B cell (primary cell): ENCODE data around the gene PIH1D1. TPM values are rescaled to one million over a fixed set of nuclear protein-coding genes. Genes with fewer than 3 reads are reported as not detected.

Experiments used
- ATAC-seq: fragments of 200-7000 bp; cut with Tn5 transposase; one replicate; pipeline ENCODE4 v1.10.0; 2021; ENCODE audit warnings: low read depth, mild to moderate bottlenecking, moderate number of reproducible peaks, moderate library complexity
- CTCF ChIA-PET: fragments of 350-600 bp; sonication (Branson Sonifier 250); formaldehyde crosslinking; loops from one replicate; lab custom pipeline; 2021; ENCODE audit warnings: antibody characterized with exemption, inconsistent platforms; lab: Charles Lee
- POLR2A ChIA-PET: fragments of 350-600 bp; sonication (Branson Sonifier 250); formaldehyde crosslinking; loops from one replicate; lab custom pipeline; 2021; ENCODE audit warnings: antibody characterized with exemption; lab: Charles Lee
- DNase-seq: peaks from one replicate; pipeline ENCODE4 v3.0.0; 2013
- H2AFZ ChIP-seq: 2 replicates; pipeline ENCODE4 v1.6.1; 2012; ENCODE audit warnings: mild to moderate bottlenecking, low read depth, low read length; ENCODE audit not compliant: insufficient read depth, poor library complexity, severe bottlenecking
- H3K27ac ChIP-seq, 2 donors: 1 replicate in 1 of 2; 2 replicates in 1 of 2; pipeline ENCODE4 v1.5.1; 2012 to 2013; ENCODE audit warnings: low read length in 2 of 2, mild to moderate bottlenecking in 2 of 2, moderate library complexity in 1 of 2
- H3K27me3 ChIP-seq, 4 experiments: fragments of 200-600 bp in 1 of 4; sonication (generic) in 1 of 4; replicated peaks in 1 of 4; 1 replicate in 2 of 4; 2 replicates in 2 of 4; pipeline versions ENCODE4 v1.6.1 to v1.7.0; 2013 to 2016; ENCODE audit warnings: low read length in 3 of 4, mild to moderate bottlenecking in 2 of 4, mixed read lengths in 1 of 4, moderate library complexity in 1 of 4; ENCODE audit not compliant: insufficient read depth in 4 of 4, control insufficient read depth in 3 of 4; ENCODE audit errors: control extremely low read depth in 1 of 4
- H3K36me3 ChIP-seq, 2 experiments: replicated peaks in 1 of 2; 1 replicate in 1 of 2; 2 replicates in 1 of 2; pipeline versions ENCODE4 v1.6.1 to v1.7.1; 2013; ENCODE audit warnings: low read length in 1 of 2; ENCODE audit not compliant: insufficient read depth in 2 of 2, control insufficient read depth in 1 of 2; ENCODE audit errors: control extremely low read depth in 1 of 2, extremely low read depth in 1 of 2
- H3K4me1 ChIP-seq, 2 donors: fragments of 200-600 bp in 1 of 2; sonication (generic) in 1 of 2; 1 replicate in 1 of 2; 2 replicates in 1 of 2; pipeline versions ENCODE4 v1.5.1 to v1.6.1; 2013 to 2017; ENCODE audit warnings: low read length in 2 of 2; ENCODE audit not compliant: control insufficient read depth in 2 of 2, insufficient read depth in 2 of 2
- H3K4me2 ChIP-seq: replicated peaks from 2 replicates; pipeline ENCODE3; 2012; ENCODE audit warnings: mild to moderate bottlenecking, low read depth, low read length; ENCODE audit not compliant: poor library complexity, severe bottlenecking
- H3K4me3 ChIP-seq, 5 experiments: fragments of 200-600 bp in 1 of 5; sonication (generic) in 1 of 5; 1 replicate in 3 of 5; 2 replicates in 2 of 5; pipeline versions ENCODE4 v1.5.1 to v1.7.0; 2011 to 2016; ENCODE audit warnings: low read length in 4 of 5, mild to moderate bottlenecking in 4 of 5, low read depth in 2 of 5, control low read depth in 1 of 5, moderate library complexity in 1 of 5; ENCODE audit not compliant: insufficient read depth in 1 of 5; ENCODE audit errors: control extremely low read depth in 1 of 5, extremely low read depth in 1 of 5
- H3K79me2 ChIP-seq: fragments of 200-600 bp; sonication (generic); one replicate; pipeline ENCODE4 v1.6.0; 2016; ENCODE audit warnings: low read length; ENCODE audit not compliant: control insufficient read depth, insufficient read depth
- H3K9ac ChIP-seq: fragments of 200-600 bp; sonication (generic); 2 replicates; pipeline ENCODE4 v1.6.1; 2017; ENCODE audit warnings: mild to moderate bottlenecking, low read length, moderate library complexity
- H3K9me3 ChIP-seq, 3 donors: one replicate each; pipeline versions ENCODE4 v1.6.1 to v1.7.1; 2013; ENCODE audit warnings: low read length in 2 of 3; ENCODE audit not compliant: control insufficient read depth in 2 of 3, insufficient read depth in 1 of 3; ENCODE audit errors: control extremely low read depth in 1 of 3
- H4K20me1 ChIP-seq: 2 replicates; pipeline ENCODE4 v1.6.0; 2012; ENCODE audit warnings: mild to moderate bottlenecking, low read length; ENCODE audit not compliant: insufficient read depth, control insufficient read depth, poor library complexity, severe bottlenecking
- H3K27ac Mint-ChIP-seq: one replicate; pipeline ENCODE4 v1.8.0; 2021; ENCODE audit warnings: mixed read lengths
- H3K27me3 Mint-ChIP-seq: one replicate; pipeline ENCODE4 v1.8.0; 2021; ENCODE audit warnings: mixed read lengths
- H3K4me1 Mint-ChIP-seq: one replicate; pipeline ENCODE4 v1.8.0; 2021; ENCODE audit warnings: mixed read lengths
- H3K4me3 Mint-ChIP-seq: one replicate; pipeline ENCODE4 v1.8.0; 2021; ENCODE audit warnings: mixed read lengths
- H3K9me3 Mint-ChIP-seq: one replicate; pipeline ENCODE4 v1.8.0; 2022; ENCODE audit warnings: mixed read lengths; ENCODE audit not compliant: insufficient read depth
- CTCF ChIP-seq: fragments of 200-600 bp; IDR thresholded peaks from one replicate; pipeline ENCODE4 v1.8.0; 2022; ENCODE audit warnings: antibody characterized with exemption, mild to moderate bottlenecking
- EZH2 ChIP-seq: IDR thresholded peaks from 2 replicates; pipeline ENCODE4 v1.6.1; 2012; ENCODE audit warnings: borderline replicate concordance, low read depth, mild to moderate bottlenecking, moderate library complexity, low read length; ENCODE audit not compliant: insufficient read depth, poor library complexity, severe bottlenecking
- WGBS: methylation state at CpG from one replicate; pipeline ENCODE4 v1.1.5; 2013; ENCODE audit warnings: missing lambda C conversion rate; ENCODE audit not compliant: insufficient coverage; 5-methylcytosine and 5-hydroxymethylcytosine counted together
- intact Hi-C: fragments of 100-400 bp; cut with micrococcal nuclease; formaldehyde crosslinking; loops from one replicate; pipeline ENCODE4 v1.10.0; 2022
- polyA plus RNA-seq: library from polyadenylated mRNA; depleted of rRNA; stranded (reverse); fragments of >200 nt; gene quantifications from 2 replicates; pipeline ENCODE4 v1.2.3, GENCODE V29; 2012
- total RNA-seq, 2 donors: library from RNA; stranded (reverse); fragments of 120-200 nt in 1 of 2; gene quantifications; 1 replicate in 1 of 2; 2 replicates in 1 of 2; pipeline versions ENCODE4 v1.2.3 to v1.2.4, GENCODE V29; 2013 to 2022

Gene PIH1D1
- total and polyA plus RNA-seq, 2 donors (not counting 1 experiment from before 2014, with no cell fraction given), result 158 to 184 TPM

DNA sequence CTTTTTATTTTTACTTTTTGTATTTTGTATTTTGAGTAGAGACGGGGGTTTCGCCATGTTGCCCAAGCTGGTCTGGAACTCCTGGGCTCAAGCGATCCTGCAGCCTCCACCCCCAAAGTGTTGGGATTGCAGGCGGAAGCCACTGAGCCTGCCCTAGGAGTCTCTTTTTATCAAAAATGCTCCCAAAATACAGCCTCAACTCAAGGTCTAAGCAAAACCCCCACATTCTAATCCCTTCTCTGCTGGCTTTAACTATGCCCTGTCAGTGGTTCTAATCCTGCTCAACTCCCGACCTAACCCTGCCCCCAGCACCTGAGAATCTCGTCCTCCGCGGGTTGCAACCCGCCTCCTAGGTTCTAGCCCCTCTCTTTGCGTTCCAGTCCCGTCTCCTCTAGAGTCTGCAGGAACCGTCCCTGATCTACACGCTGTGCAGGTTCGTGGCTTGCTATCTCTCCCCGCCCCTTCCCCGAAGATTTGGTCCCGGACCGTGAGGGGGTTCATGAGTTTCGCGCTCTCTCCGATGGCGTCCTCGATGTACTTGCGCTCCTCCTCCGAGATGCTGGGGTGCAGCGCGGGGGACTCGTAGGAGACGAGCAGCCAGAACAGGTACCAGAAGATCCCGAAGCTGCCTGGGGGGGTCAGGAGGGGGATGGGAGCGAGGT, 18.2 kb downstream of the PIH1D1 start:
- peak; percentile 38 for DNase-seq
- CTCF ChIA-PET, result interaction anchor here (1.0 to 1.4 kb wide), 2 partner anchors 37 to 42 kb away, joined by 3 to 4 read pairs; no protein-coding TSS in a partner anchor
- TF ChIP-seq EZH2 (no peak), CTCF (no peak)

More for the DNA sequence above, 18.2 kb downstream of the PIH1D1 start:
- Histone ChIP-seq H3K27me3 (peaks cover 0 to 98% (median 64%) of the 10 kb centered on the region in 4 experiments), H3K9ac (peak overlapping the region; percentile 17), H3K4me2 (peak overlapping the region; percentile 61), H3K4me3 (no peak overlapping the region), H3K79me2 (no peaks in the 10 kb centered on the region), H2AFZ (peak overlapping the region; percentile 32), H3K4me1 (peaks cover 41 to 44% of the 10 kb centered on the region in 2 donors), H3K27ac (no peak overlapping the region), H3K9me3 (peaks cover 0 to 63% (median 4%) of the 10 kb centered on the region in 3 donors), H3K36me3 (no peaks in the 10 kb centered on the region), H4K20me1 (no peaks in the 10 kb centered on the region)
- ATAC-seq, result no peak
- no peaks in the 10 kb centered on the region for H3K9me3 Mint-ChIP-seq
- 23% methylated on average over 27 of the region's 31 CpGs for WGBS
- H3K4me3 Mint-ChIP-seq, result peak overlapping the region; percentile 39
- POLR2A ChIA-PET, result interaction anchor here (0.6 to 0.9 kb wide), 2 partner anchors 24 to 66 kb away, joined by 3 to 6 read pairs; no protein-coding TSS in a partner anchor
- peaks cover 45% of the 10 kb centered on the region for H3K4me1 Mint-ChIP-seq
- intact Hi-C loops, result no loop called here
- H3K27ac Mint-ChIP-seq, result peak overlapping the region; percentile 6
- H3K27me3 Mint-ChIP-seq, result peaks cover 74% of the 10 kb centered on the region
